SU-DHL-6 (cell line): Measurements from ENCODE around the gene CDC42EP1.

ENCODE experiments used
- EZH2phosphoT487 ChIP-seq: fragments of 200-600 bp; sonication (generic), shearing (Covaris generic); conservative IDR thresholded peaks from 2 replicates; pipeline ENCODE4 v1.6.1; 2018; ENCODE audit warnings: mild to moderate bottlenecking, antibody characterized with exemption, low read length, moderate library complexity, mixed read lengths
- TF ChIP-seq, protein P1 (sequence below): fragments of 200-600 bp; sonication (generic); IDR thresholded peaks from one replicate; pipeline ENCODE4 v1.5.1; 2017; ENCODE audit warnings: antibody characterized with exemption, mild to moderate bottlenecking, low read length, moderate library complexity; ENCODE audit not compliant: insufficient read depth, poor library complexity, severe bottlenecking

DNA sequence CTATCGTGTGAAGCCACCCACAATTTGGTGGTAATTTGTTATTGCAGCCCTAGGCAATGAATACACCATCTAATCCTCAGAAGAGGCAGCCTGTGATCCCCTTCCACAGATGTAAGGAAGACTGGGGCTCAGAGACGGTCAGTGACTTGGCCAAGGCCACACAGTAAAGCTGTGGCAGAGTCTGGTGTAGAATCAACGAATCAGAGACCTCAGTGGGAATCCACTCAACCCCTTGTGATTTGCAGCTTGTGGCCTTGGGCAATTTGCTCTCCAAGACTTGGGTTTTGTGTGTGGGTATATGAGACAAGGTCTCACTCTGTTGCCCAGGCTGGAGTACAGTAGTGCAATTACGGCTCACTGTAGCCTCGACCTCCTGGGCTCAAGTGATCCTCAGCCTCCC lies 17.7 kb downstream of the CDC42EP1 start:
- TF ChIP-seq, protein P1, sequence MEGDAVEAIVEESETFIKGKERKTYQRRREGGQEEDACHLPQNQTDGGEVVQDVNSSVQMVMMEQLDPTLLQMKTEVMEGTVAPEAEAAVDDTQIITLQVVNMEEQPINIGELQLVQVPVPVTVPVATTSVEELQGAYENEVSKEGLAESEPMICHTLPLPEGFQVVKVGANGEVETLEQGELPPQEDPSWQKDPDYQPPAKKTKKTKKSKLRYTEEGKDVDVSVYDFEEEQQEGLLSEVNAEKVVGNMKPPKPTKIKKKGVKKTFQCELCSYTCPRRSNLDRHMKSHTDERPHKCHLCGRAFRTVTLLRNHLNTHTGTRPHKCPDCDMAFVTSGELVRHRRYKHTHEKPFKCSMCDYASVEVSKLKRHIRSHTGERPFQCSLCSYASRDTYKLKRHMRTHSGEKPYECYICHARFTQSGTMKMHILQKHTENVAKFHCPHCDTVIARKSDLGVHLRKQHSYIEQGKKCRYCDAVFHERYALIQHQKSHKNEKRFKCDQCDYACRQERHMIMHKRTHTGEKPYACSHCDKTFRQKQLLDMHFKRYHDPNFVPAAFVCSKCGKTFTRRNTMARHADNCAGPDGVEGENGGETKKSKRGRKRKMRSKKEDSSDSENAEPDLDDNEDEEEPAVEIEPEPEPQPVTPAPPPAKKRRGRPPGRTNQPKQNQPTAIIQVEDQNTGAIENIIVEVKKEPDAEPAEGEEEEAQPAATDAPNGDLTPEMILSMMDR: no peak
- TF ChIP-seq EZH2phosphoT487: no peak
